Tibial nerve (tissue), 3 donors: ENCODE measurements around the gene TJP3.

Source experiments
- POLR2A ChIP-seq, 2 donors: fragments of 450-650 bp; IDR thresholded peaks; one replicate each; pipeline ENCODE4 v1.6.1; 2017; ENCODE audit warnings: antibody characterized with exemption in 2 of 2, mild to moderate bottlenecking in 2 of 2, moderate library complexity in 2 of 2
- TF ChIP-seq, protein P1 (sequence below), 5 experiments: fragments of 200-600 bp in 3 of 5; fragments of 450-650 bp in 2 of 5; sonication (generic) in 3 of 5; IDR thresholded peaks; one replicate each; pipeline ENCODE4 v1.5.1; 2016 to 2019; ENCODE audit warnings: antibody characterized with exemption in 5 of 5, mild to moderate bottlenecking in 3 of 5, moderate library complexity in 2 of 5

DNA sequence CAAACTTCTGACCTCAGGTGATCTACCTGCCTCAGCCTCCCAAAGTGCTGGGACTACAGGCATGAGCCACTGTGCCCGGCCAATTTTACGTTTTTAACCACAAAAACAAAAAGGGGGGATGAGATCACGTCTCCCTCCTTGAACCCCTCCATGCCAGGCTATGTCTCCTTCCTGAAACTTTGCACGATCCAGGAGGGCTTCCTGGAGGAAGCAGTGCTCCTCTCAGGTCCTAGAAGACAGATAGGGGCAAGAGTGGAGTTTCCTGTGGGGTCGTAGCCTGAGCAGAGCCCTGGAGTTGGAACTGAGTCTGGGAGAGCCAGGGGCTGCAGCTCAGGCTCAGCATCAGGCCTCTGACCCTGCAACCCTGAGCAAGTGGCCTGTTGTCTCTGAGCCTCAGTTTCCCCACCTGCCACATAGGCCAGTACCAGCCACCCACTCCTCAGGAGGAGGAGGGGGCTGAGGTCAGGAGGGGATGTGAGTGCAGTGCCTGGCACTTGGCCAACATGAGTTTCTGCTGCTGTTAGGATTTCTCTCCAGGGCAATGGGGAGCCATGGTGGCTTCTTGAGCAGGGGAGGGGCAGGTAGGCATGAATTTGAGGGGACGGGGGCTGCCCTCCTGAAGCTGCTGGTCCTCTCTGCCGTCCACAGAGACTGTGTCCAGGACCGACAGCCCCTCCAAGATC, 37.3 kb downstream of the TJP3 start:
- TF ChIP-seq, protein P1, sequence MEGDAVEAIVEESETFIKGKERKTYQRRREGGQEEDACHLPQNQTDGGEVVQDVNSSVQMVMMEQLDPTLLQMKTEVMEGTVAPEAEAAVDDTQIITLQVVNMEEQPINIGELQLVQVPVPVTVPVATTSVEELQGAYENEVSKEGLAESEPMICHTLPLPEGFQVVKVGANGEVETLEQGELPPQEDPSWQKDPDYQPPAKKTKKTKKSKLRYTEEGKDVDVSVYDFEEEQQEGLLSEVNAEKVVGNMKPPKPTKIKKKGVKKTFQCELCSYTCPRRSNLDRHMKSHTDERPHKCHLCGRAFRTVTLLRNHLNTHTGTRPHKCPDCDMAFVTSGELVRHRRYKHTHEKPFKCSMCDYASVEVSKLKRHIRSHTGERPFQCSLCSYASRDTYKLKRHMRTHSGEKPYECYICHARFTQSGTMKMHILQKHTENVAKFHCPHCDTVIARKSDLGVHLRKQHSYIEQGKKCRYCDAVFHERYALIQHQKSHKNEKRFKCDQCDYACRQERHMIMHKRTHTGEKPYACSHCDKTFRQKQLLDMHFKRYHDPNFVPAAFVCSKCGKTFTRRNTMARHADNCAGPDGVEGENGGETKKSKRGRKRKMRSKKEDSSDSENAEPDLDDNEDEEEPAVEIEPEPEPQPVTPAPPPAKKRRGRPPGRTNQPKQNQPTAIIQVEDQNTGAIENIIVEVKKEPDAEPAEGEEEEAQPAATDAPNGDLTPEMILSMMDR (IDR thresholded peaks at IDR 0.05) = no peak
- no peak for TF ChIP-seq POLR2A (IDR thresholded peaks at IDR 0.05)
